CD4-positive, alpha-beta T cell treated with Interleukin-10 for 1 hour (primary cell): Measurements from ENCODE around the gene CAMK2A.
"Not testable (repeated sequence)": the region's sequence is repeated elsewhere in the genome, so short reads cannot be mapped to it uniquely, and the experiment has no call there.

Experiments used
- DNase-seq: peaks from one replicate; pipeline ENCODE4 v3.0.0-alpha.2; 2020

The CAMK2A gene

GRCh38 chr5:150234576-150235499, 54.7 kb downstream of the CAMK2A start:
- DNase-seq = no peak

- not testable (repeated sequence) for DNase-seq
Measured at GRCh38 chr5:150233706-150234105, 55.9 kb downstream of the CAMK2A start.

DNA sequence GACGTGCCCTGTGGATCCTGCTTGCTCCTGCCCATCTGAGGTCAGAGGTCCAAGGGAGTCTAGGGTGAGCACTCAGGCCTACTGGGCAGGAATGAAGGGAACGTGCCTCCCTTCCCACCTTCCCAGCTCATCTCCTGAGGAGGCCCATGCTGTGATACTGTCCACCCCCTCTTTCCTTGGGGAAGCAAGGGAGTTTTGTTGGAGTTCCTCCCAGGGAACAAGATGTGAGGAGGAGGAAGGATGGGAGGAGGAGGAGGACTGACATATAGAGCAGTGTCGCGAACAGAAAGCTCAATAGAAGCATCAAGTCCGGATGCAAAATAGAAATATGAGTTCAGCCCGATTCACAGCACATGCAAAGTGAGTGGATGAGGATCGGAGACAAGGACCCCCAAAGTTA, 58.7 kb downstream of the CAMK2A start:
- no peak for DNase-seq

- DNase-seq = no peak
Measured at GRCh38 chr5:150229571-150229970, 60.0 kb downstream of the CAMK2A start.

GRCh38 chr5:150227606-150228273, 61.8 kb downstream of the CAMK2A start:
- no peak for DNase-seq

GRCh38 chr5:150227036-150227435, 62.5 kb downstream of the CAMK2A start:
- no peak for DNase-seq

DNA sequence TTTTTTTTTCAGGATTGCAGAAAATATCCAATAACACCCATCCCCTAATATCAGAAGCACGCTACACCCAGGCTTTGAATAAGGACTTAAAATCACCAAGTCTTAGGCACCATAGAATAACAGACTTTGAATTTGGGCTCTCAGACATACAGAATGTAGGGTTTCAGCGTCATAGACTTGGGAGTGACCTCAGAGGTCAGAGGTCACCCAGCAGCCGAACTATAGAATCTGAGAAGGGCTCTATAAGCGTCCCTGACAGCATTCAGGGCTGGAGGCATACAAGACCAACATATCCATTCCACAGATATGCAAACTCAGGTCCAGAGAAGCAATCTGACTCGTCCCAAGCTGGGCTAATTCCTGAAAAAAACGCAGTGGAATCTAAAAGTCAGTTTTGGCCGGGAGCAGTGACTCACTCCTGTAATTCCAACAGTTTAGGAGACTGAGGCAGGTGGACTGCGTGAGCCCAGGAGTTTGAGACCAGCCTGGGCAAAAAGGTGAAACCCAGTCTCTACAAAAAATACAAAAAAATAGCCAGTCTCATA, 65.0 kb downstream of the CAMK2A start:
- DNase-seq = no peak

DNA sequence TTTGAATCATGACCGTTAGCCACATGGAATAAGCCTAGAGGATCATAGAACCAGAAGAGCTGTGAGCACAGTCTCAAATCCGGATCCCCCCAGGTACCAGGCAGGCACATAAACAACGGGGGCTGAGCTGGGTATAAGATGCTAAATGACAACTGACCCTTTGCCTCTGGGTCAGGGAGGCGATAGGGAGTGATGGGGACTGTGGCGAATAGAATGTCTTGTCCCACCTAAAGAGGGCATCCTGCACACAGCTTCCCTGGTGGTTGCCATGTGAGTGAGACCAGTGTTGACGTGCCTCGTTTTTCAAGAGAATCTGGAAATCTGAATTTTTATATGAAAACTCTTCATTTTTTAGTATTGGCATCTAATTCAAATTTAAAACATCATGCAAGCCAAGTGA, 66.1 kb downstream of the CAMK2A start:
- DNase-seq = no peak

DNA sequence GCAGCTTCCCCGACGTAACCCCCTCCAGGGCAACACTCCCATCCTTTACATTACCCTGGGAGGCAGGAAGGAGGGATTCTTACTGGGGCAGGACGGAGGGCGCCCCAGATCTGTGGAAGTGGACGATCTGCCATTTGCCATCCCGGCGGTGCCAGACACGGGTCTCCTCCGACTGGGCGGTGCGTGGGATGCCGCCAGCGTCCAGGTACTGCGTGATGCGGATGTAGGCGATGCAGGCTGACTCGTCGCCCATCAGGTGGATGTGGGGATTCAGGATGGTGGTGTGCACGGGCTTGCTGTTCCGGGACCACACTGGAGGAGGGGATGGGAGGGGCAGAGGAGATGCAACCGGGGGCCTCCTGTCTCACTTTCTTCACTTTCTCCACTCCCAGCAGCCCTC, 66.7 kb downstream of the CAMK2A start:
- no peak for DNase-seq

GRCh38 chr5:150221471-150221870, 68.1 kb downstream of the CAMK2A start:
- DNase-seq = no peak

- DNase-seq = no peak
Measured at GRCh38 chr5:150219861-150220260, 69.7 kb downstream of the CAMK2A start.

DNA sequence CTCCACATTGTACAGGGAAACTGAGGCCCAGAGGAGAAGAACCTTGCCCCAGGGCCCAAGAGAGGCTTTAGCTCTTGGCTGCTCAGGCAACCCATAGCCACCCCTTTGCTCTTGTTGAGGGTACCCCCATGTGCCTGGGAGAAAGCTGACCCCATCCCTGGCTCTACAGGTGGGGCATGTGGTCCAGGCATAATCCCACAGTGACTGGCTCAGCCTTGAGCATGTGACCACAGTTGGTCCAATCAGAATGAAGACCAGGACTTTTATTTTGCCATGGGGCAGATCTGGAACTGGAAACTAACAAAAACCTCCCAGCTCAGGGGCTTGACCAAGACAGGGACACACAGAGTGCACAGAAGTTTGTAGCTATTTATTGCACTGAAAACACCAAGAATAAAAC, 70.4 kb downstream of the CAMK2A start:
- no peak for DNase-seq

DNA sequence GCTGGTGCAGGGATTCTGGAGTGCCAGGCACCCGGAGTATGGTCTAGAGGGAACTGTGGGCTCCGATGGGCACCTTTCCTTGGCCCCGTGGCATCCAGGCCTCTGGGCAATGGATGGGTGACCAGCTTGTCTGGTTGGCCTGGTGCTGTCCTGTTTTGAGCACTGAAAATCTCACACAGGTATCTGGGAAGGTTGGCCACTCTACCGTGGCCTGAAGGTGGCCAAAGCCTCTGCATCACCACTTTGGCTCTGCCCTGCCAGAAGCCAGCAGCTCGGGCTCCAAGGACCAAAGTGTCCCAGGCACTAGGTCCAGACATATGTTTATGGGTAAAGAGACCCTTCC, 70.9 kb downstream of the CAMK2A start:
- no peak for DNase-seq

DNA sequence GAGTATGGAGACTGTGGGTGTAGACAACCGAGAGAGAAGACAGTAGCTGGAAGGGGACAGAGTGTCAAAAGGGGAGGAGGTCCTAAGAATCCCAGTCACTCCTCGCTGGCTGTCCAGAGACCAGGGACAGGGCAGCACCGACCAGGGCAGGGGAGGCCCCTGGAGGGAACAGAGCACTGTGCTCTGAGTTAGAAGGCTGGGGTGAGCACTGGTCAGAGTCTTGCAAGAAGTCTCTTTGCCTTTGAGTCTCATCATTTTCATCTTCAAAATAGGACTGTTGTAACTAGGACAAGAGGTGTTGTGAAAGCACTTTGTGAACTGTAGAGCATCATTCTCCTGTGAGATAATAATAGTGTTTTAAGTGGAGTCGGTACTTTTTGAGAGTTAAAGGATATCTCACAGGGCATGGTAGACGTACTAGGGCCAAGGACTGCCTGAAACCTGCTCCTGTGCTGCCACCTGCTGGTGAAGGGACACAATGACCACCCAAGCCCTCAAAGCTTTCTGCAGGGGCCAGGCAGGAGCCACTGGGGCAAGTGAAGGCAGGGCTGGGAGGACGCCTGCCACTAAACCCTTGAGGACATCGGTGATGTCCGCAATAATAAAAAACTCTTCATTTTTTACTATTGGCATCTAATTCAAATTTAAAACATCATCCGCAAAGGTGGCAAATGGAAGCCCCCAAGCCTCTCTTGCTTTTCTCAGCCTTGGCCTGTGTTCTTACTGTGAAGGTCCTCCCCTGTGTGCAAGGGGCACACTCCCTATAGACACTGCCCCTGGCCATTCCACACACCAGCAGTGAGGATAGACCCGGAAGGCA, 71.5 kb downstream of the CAMK2A start:
- DNase-seq = peak; percentile 79

- DNase-seq = no peak
Measured at GRCh38 chr5:150217038-150217437, 72.5 kb downstream of the CAMK2A start.

GRCh38 chr5:150215979-150216944, 73.3 kb downstream of the CAMK2A start:
- DNase-seq = no peak

GRCh38 chr5:150214289-150214688, 75.3 kb downstream of the CAMK2A start:
- DNase-seq = no peak

DNA sequence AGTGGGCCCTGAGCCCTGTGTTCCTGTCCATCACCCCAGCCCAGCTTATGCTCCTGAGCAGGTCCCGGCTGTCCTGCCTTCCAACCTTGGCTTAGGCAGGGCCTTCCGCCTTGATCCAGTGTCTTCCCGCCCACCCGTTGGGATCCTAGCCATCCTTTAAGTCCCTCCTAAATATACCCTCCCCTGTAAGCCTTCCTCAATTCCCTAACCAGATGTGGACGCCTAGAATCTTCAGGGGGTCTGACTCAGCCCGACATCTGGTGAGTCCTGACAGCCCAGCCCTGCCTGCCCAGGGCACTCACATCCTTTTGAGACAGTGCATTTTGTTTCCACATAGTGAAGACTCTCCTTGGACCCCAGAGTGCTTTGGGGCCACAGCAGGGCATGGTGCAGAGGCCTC, 76.0 kb downstream of the CAMK2A start:
- no peak for DNase-seq

GRCh38 chr5:150211156-150212030, 78.2 kb downstream of the CAMK2A start:
- no peak for DNase-seq

DNA sequence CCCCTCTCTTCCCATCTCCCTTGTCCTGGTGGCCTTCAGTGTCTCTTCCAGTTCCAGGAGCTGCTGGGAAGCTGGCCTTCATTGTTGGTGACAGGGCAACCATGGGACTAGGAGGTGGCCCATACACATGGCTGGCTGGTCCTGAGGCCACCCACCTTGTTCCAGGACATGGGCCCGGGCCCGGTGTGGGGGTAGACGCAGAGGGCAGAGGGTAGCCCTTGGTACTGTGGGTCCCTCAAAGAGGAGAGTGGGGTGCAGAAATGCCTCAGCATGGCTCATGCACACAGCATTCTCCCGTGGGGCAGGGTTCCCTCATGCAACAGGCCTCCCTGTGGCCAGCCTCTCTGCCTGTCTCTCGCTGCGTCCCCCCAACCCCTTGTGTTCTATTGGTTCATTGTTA, 78.9 kb downstream of the CAMK2A start:
- no peak for DNase-seq

DNA sequence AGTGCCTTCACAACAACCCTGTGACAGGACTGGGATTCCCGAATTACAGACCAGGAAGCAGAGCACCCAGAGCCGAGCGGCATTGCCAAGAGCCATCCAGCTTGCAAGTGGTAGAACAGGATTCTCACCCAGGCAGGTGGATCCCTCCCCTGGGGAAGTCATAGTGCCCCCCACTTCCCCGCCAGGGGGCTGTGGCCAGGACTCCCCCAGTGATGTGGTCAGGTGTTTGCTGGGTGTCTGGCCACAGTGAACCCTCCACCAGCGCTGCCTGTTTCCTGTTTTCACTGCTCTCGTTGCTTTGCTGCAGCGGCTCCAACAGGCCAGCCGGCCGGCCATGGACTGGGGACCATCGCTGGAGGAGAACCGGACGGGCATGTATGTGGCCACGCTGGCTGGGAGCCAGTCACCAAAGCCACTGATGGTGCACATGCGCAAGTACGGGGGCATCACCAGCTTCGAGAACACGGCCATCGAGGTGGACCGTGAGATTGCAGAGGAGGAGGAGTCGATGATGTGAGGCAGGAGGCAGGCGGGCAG, 80.4 kb downstream of the CAMK2A start:
- peak; percentile 22 for DNase-seq
